Measurements from ENCODE around the gene BRF1.

BRF1 gene

DNA sequence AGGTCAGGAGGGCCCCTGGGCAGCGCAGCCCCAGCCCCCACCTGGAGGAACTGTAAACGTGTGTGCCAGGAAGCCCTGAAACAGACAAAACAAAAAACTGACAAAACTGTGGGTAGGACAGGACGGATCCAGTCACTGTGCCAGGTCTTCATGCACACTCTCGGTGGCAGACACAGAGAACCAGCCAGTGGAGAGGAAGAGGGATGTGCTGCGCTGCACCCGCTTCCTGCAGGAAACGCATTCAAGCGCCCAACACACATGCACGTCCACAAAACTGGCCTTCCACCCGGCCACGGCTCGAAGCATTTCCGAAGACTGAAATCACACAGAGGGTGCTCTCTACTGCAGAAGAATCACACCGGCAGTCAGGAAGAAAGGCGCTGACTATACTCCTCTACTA, 16.9 kb downstream of the BRF1 start:
- Histone ChIP-seq H3K27ac (ENCODE audit: low read depth, low read length) (no peak overlapping the region), H3K9ac (ENCODE audit: low read length) (no peak overlapping the region), H4K20me1 (ENCODE audit: low read depth, low read length) (no peaks in the 10 kb centered on the region; the same call in 1 of the 2 replicates), H3K9me3 (ENCODE audit: insufficient read depth, low read length) (no peaks in the 10 kb centered on the region), H3K79me2 (ENCODE audit: insufficient read depth, low read length) (no peaks in the 10 kb centered on the region), H3K27me3 (ENCODE audit: low read length) (no peaks in the 10 kb centered on the region), H3K4me3 (ENCODE audit: insufficient read depth, low read length, poor library complexity, severe bottlenecking) (no peak overlapping the region), H3K36me3 (ENCODE audit: low read length) (no peaks in the 10 kb centered on the region), H2AFZ (ENCODE audit: low read depth, low read length, severe bottlenecking) (no peak overlapping the region), H3F3A (ENCODE audit: insufficient read depth) (no peaks in the 10 kb centered on the region), H3K9me2 (replicated peaks; ENCODE audit: insufficient read depth, low read length) (no peaks in the 10 kb centered on the region), H3K4me2 (ENCODE audit: low read depth, low read length, poor library complexity, severe bottlenecking) (no peak overlapping the region)
- TF ChIP-seq, protein P1, sequence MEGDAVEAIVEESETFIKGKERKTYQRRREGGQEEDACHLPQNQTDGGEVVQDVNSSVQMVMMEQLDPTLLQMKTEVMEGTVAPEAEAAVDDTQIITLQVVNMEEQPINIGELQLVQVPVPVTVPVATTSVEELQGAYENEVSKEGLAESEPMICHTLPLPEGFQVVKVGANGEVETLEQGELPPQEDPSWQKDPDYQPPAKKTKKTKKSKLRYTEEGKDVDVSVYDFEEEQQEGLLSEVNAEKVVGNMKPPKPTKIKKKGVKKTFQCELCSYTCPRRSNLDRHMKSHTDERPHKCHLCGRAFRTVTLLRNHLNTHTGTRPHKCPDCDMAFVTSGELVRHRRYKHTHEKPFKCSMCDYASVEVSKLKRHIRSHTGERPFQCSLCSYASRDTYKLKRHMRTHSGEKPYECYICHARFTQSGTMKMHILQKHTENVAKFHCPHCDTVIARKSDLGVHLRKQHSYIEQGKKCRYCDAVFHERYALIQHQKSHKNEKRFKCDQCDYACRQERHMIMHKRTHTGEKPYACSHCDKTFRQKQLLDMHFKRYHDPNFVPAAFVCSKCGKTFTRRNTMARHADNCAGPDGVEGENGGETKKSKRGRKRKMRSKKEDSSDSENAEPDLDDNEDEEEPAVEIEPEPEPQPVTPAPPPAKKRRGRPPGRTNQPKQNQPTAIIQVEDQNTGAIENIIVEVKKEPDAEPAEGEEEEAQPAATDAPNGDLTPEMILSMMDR (IDR thresholded peaks at IDR 0.05; ENCODE audit: insufficient read depth, low read length, poor library complexity, severe bottlenecking), result no peak
- no peak for TF ChIP-seq EZH2phosphoT487 (conservative IDR thresholded peaks at IDR 0.05; ENCODE audit: low read length)

DNA sequence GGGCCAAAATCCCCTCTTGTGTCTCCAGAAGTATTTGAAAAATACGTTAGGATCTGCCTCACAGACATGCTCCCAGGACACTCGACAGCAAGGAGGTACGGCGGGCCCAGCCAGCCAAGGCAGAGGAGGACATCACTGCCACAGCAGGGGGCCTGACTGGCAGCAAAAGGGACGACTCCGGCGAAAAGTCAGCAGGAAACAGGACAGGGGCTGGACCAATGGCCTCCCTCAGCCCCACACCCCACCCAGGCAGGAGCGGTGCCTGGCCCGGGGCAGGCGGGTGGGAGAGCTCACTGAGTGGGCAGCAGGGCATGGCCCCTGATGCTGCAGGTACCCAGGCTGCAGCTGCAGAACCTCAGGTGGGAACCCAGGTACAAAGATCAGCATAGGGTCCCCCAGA, 17.8 kb downstream of the BRF1 start:
- Histone ChIP-seq H3K27ac (ENCODE audit: low read depth, low read length) (no peak overlapping the region), H3F3A (ENCODE audit: insufficient read depth) (no peaks in the 10 kb centered on the region), H3K9me2 (replicated peaks; ENCODE audit: insufficient read depth, low read length) (no peaks in the 10 kb centered on the region), H4K20me1 (ENCODE audit: low read depth, low read length) (no peaks in the 10 kb centered on the region; the same call in 1 of the 2 replicates), H3K9me3 (ENCODE audit: insufficient read depth, low read length) (no peaks in the 10 kb centered on the region), H3K27me3 (ENCODE audit: low read length) (no peaks in the 10 kb centered on the region), H2AFZ (ENCODE audit: low read depth, low read length, severe bottlenecking) (no peak overlapping the region), H3K4me2 (ENCODE audit: low read depth, low read length, poor library complexity, severe bottlenecking) (no peak overlapping the region), H3K79me2 (ENCODE audit: insufficient read depth, low read length) (no peaks in the 10 kb centered on the region), H3K9ac (ENCODE audit: low read length) (no peak overlapping the region), H3K36me3 (ENCODE audit: low read length) (no peaks in the 10 kb centered on the region), H3K4me3 (ENCODE audit: insufficient read depth, low read length, poor library complexity, severe bottlenecking) (no peak overlapping the region)
- no peak for TF ChIP-seq EZH2phosphoT487 (conservative IDR thresholded peaks at IDR 0.05; ENCODE audit: low read length)
- TF ChIP-seq, protein P1 (IDR thresholded peaks at IDR 0.05; ENCODE audit: insufficient read depth, low read length, poor library complexity, severe bottlenecking), result no peak

DNA sequence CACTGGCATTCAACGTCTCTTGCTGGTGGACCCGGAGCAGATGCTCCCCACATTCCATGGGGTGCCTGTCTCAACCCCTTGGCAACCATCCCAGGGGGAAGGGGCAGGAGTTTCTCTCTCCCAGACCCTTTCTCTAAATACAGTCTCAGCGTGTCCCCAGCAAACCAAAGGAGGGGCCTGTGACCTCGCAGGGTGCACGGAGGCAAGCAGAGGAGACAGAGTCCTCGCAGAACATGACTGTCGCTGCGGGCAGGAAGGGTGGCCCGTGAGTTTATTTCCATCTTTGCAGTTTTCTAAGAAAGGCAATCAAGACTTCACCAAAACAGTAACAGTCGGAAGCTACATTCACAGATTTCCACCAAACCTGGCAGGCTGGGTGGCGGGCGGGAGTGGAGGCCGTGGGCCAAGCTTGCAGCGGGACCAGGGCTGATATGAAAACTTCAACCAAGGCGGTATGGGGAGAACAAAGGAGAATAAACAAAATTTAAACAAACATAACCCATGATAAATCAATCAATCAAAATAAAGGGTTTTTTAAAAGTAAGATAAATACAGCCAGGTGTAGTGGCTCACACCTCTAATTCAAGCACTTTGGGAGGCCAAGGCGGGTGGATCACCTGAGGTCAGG, 18.6 kb downstream of the BRF1 start:
- Histone ChIP-seq H3K9ac (ENCODE audit: low read length) (no peak overlapping the region), H4K20me1 (ENCODE audit: low read depth, low read length) (no peaks in the 10 kb centered on the region; the same call in 1 of the 2 replicates)

More for the DNA sequence above, 18.6 kb downstream of the BRF1 start:
- Histone ChIP-seq H3F3A (ENCODE audit: insufficient read depth) (no peaks in the 10 kb centered on the region), H3K27me3 (ENCODE audit: low read length) (no peaks in the 10 kb centered on the region), H3K9me3 (ENCODE audit: insufficient read depth, low read length) (no peaks in the 10 kb centered on the region), H3K9me2 (replicated peaks; ENCODE audit: insufficient read depth, low read length) (no peaks in the 10 kb centered on the region), H3K27ac (ENCODE audit: low read depth, low read length) (no peak overlapping the region), H2AFZ (ENCODE audit: low read depth, low read length, severe bottlenecking) (no peak overlapping the region), H3K79me2 (ENCODE audit: insufficient read depth, low read length) (no peaks in the 10 kb centered on the region), H3K36me3 (ENCODE audit: low read length) (no peaks in the 10 kb centered on the region), H3K4me3 (ENCODE audit: insufficient read depth, low read length, poor library complexity, severe bottlenecking) (no peak overlapping the region), H3K4me2 (ENCODE audit: low read depth, low read length, poor library complexity, severe bottlenecking) (no peak overlapping the region)
- no peak for TF ChIP-seq EZH2phosphoT487 (conservative IDR thresholded peaks at IDR 0.05; ENCODE audit: low read length)
- TF ChIP-seq, protein P1 (IDR thresholded peaks at IDR 0.05; ENCODE audit: insufficient read depth, low read length, poor library complexity, severe bottlenecking), result peak; percentile 9

Measured in SU-DHL-6 (cell line).